Measurements from ENCODE around the gene BORCS8.
"Not testable (repeated sequence)": the region's sequence is repeated elsewhere in the genome, so short reads cannot be mapped to it uniquely, and the experiment has no call there.

The BORCS8 gene

DNA sequence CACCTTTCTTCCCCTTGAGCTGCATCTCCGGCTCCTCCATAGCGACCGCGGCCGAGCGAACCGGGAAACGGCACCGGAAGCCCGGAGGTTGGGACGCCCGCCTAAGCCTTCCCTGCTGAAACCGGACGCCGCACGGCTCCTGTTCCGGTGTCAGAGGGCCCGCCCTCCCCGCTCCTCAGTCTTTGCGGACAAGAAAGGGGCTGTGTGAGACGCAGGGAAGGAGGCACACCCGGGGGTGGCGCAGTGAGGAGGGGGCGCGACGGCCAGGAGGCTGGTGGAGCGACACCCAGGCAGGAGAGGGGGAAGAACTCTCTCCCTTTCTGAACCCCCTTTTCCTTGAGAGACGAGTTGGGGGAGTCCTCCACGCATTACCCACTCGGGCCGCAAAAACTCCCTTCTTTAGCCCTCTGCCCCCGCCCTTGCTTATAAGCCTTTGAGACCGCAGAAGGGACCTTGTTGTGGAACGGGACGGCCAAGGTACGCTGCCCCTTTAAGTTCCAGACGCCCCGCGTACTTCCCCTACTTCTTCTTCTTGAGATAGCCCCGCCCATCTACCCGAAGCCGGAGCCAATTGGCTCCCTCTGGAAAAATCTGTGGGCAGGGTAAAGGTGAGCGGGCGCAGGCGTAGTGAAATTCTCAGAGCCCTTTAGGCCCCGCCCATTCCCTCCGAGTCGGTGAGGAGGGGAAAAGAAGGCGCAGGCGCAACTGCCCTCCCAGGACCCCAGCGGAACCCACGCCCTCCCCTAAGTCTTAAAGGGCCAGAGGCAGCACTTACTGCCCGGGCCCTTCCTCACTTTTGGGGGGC, at the start of gene BORCS8, which contains the start of gene RFXANK:
Gene BORCS8, minus strand, starts transcription at position 75 of the 805 bp plus-strand sequence. Its CDS starts 35 bp downstream, at position 40.
Gene RFXANK, plus strand, starts transcription at position 181 of the 805 bp plus-strand sequence. CDS start 1,689 bp downstream, outside the sequence.
- peak; percentile 100 for DNase-seq

DNA sequence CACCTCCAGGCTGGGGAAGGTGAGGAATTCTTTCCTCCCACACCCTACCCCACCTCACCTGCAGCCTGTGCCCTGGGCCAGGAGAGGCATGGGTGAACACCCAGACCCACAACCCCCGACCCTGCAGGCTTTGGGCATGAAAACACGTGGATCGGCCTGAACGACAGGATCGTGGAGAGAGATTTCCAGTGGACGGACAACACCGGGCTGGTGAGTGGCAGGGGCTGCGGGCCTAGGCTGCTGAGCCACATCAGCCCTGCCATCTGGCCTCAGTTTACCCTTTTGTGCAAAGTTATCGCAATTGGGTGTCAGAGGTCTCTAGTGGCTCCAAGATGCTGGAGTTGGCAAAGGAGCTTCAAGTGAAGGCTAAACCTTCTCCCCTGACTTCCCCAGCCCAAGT, 48.5 kb upstream of the BORCS8 start:
- DNase-seq, result no peak

DNA sequence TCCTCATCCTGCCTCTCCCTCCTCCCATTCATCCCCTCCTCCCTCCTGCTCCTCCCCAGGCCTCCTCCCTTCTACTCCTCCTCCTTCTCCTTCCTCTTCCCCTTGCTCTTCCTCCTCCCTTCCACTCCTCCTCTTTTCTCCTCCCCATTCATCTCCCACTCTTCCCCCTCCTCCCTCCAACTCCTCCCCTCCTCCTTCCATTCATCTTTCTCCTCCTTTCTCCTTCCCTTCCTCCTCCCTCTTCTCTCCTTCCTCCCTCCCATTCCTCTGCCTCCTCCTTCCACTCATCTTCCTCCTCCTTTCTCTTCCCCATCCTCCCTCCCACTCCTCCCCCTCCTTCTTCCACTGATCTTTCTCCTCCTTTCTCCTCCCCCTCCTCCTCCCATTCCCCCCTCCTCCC, 47.7 kb upstream of the BORCS8 start:
- DNase-seq, result no peak

DNA sequence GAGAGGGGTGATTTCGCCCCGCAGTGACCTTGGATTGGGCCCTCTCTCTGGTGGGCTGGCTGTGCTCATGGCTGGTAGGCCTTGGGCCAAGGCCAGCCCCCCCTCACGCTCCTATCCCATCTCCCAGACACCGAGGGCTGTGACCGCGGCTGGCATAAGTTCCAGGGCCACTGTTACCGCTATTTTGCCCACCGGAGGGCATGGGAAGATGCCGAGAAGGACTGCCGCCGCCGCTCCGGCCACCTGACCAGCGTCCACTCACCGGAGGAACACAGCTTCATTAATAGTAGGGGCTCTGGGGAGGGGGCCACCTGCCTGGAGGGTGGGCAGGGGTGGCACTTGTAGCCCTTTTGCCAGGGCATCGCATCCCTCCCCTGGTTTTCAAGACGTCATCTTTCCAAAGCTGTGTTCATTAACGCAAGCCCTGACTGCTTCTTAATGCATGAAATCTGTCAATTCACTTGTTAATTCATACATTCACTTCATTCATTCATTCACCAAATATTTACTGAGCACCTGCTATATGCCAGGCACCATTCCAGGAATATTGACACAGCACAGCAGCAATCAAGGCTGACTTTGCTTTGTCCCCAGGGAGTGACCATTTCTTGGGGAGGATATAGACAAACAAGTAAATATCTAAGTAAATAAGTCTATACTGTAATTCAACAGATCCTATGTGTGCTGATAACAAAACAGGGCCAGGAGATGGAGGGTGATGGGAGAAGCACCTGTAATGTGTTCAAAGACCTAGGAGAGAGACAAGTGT, 46.4 kb upstream of the BORCS8 start:
- no peak for DNase-seq

- no peak for DNase-seq
Observed at GRCh38 chr19:19236173-19236572, 44.2 kb upstream of the BORCS8 start.

DNA sequence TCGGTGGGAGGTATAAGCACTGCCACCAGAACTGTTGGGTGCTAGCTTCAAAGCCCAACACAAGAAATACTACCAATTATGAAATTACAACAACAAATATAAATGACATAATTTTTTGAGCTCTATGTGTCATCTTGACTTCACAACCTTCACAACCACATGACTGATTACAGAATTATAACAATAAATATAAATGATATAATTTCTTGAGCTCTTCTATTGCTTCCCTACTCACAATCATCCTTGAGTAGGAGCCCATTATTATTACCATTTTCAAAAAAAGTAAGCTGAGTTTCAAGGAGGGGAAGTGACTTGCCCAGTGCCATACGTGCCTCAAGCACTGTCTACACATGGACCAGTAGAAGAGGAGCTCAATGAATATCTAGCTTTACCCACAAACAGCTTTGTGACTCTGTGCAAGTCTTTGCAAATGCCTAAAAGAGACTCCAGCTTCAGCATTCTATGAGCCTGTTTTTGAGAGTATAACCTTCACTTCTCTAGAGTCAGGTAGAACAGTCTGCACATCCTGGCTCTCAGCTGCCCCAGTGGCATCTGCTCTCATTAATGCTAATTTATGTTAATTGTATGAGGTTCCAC, 42.4 kb upstream of the BORCS8 start:
- no peak for DNase-seq

DNA sequence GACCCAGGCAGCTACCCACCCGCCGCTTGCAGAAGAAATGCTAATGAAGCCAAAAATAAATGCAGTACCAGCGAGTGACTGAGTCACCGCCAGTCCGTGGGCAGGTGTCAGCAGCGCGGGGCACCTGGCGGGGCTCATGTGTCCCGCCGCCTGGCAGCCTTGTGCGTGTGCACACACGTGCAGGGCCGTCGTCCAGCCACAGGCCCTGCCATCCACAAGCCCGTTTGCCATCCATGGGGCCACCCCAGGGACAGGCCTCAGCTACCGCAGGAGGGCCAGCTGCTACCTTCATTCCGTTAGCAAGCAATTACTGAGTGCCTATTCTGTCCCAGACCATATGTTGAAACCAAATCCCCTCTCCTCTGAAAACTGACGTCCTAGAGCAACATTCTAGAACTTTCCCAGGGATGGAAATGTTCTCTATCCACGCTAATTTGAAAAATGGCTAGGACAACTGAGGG, 40.3 kb upstream of the BORCS8 start:
- DNase-seq, result no peak

- DNase-seq, result no peak
Observed at GRCh38 chr19:19230999-19231398, 39.0 kb upstream of the BORCS8 start.

GRCh38 chr19:19229701-19230100, 37.7 kb upstream of the BORCS8 start:
- no peak for DNase-seq

DNA sequence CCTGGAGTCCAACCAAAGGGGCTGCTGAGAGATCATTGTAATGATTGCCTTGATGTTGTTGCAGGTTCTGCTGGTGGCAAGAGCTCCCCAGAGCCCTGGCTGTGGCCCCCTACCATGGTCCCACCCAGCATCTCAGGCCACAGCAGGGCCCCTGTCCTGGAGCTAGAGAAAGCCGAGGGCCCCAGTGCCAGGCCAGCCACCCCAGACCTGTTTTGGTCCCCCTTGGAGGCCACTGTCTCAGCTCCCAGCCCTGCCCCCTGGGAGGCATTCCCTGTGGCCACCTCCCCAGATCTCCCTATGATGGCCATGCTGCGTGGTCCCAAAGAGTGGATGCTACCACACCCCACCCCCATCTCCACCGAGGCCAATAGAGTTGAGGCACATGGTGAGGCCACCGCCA, 35.3 kb upstream of the BORCS8 start:
- DNase-seq, result no peak

DNA sequence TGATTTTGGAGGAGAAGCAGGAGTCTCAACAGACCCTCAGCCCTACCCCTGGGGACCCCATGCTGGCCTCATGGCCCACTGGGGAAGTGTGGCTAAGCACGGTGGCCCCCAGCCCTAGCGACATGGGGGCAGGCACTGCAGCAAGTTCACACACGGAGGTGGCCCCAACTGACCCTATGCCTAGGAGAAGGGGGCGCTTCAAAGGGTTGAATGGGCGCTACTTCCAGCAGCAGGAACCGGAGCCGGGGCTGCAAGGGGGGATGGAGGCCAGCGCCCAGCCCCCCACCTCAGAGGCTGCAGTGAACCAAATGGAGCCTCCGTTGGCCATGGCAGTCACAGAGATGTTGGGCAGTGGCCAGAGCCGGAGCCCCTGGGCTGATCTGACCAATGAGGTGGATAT, 34.7 kb upstream of the BORCS8 start:
- DNase-seq, result no peak

DNA sequence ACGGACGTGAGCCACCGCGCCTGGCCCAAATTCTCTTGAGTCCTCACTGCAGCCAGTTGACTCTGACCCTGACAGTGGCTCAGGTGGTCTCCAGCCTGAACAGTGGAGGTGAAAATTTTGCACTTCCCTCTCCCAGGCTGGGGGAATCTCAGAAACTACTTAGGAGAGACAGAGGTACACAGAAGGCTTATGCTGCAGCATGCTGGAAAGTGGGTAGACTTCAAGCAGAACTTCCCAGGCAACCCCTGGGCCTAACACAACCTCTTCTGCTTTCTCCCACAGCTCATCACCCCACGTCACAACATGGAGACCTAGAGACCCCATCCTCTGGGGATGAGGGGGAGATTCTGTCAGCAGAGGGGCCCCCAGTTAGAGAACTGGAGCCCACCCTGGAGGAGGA, 34.3 kb upstream of the BORCS8 start:
- no peak for DNase-seq

DNA sequence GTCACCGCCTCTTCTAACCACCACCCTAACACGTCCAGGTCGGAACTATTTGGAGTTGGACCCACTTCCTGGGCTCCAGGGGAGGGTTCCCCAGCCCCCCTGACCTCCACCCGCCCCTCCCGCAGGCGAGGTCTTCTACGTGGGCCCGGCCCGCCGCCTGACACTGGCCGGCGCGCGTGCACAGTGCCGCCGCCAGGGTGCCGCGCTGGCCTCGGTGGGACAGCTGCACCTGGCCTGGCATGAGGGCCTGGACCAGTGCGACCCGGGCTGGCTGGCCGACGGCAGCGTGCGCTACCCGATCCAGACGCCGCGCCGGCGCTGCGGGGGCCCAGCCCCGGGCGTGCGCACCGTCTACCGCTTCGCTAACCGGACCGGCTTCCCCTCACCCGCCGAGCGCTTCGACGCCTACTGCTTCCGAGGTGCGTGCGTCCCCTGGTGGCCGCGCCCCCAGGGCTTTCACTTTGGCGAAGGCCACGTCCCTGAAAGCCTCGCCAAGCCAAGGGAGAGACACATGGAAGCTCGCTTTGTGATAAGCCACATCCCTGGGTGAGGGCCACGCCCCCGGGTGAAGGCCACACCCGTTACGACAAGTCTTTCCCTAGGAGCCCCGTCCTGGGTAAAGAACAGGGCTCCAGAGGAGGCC, 33.0 kb upstream of the BORCS8 start:
- DNase-seq, result no peak

GRCh38 chr19:19224150-19224851, 32.3 kb upstream of the BORCS8 start:
- no peak for DNase-seq

GRCh38 chr19:19223636-19224035, 31.7 kb upstream of the BORCS8 start:
- no peak for DNase-seq

DNA sequence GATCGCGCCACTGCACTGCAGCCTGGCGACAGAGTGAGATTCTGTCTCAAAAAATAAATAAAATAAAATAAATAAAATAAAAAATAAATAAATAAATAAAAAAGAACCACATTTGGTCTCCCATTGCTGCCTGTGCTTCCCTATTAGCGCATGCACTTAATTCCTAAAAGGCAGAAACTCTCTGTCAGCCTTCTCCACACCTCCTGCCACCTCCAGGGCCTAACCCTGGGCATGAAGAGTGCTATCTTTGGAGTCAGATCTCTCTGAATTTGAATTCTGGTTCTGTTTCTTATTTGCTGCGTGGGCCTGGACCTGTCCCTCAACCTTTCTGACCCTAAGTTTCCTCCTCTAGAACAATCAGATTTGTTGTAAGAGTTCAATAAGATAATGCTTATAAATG, 31.1 kb upstream of the BORCS8 start:
- DNase-seq, result no peak

DNA sequence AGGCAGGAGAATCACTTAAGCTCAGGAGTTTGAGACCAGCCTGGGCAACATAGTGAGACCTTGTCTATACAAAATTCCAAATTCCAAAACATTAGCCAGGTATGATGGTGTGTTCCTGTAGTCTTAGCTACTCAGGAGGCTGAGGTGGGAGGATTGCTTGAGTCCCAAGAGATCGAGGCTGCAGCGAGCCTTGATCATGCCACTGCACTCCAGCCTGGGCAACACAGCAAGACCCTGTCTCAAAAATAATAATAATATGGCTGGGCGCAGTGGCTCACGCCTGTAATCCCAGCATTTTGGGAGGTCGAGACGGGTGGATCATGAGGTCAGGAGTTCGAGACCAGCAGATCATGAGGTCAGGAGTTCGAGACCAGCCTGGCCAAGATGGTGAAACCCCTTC, 29.0 kb upstream of the BORCS8 start:
- DNase-seq, result not testable (repeated sequence)

DNA sequence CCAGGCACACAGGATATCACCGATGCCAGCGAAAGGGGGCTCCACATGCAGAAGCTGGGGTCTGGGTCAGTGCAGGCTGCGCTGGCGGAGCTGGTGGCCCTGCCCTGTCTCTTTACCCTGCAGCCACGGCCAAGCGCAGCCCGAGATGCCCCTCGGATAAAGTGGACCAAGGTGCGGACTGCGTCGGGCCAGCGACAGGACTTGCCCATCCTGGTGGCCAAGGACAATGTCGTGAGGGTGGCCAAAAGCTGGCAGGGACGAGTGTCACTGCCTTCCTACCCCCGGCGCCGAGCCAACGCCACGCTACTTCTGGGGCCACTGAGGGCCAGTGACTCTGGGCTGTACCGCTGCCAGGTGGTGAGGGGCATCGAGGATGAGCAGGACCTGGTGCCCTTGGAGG, 27.0 kb upstream of the BORCS8 start:
- no peak for DNase-seq

- DNase-seq, result peak; percentile 41
Observed at GRCh38 chr19:19217099-19217498, 25.1 kb upstream of the BORCS8 start.

DNA sequence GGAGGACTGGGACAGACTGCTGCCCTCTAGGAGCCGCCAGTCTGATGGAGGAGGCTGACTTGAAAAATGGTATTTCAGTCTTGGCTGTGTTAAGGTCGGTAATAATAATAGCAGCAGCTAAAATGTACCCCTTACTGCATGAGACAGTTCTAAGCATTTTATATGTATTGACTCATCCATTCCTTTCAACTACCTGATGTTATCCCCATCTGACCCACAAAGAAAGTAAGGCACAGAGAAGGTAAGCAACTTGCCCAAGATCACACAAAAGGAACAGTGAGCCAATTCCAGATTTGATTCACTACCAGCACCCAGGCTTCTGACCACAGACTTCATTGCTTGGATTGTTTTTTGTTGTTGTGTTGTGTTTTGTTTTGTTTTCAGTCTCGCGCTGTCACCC, 23.8 kb upstream of the BORCS8 start:
- no peak for DNase-seq

GRCh38 chr19:19214892-19215291, 22.9 kb upstream of the BORCS8 start:
- no peak for DNase-seq

DNA sequence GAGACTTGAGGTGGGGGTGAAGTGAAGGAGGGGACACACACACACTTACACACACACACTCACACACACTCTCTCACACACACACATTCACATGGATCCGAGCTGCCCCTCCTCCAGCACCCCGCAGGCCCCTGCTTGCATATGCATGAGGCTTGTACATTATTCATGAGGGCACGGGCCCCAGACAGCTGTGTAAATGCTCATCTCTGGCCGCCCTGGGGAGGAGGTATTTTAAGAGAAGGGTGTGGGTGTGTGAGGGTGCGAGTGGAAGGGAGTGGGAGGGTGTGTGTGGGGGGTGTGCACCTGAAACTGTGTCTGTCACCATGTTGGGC, 22.2 kb upstream of the BORCS8 start:
- peak; percentile 79 for DNase-seq
